K562 (cell line): ENCODE data around the gene SHANK1. TPM values are rescaled to one million over a fixed set of nuclear protein-coding genes. Genes with fewer than 3 reads are reported as not detected.
A peak's percentile ranks its signal among the peaks of the same experiment; 100 is the strongest.

Source experiments
- BMI1 ChIP-seq: fragments of 150-350 bp; IDR thresholded peaks from 2 replicates; pipeline ENCODE4 v1.6.1; 2014; ENCODE audit warnings: low read length
- CHD4 ChIP-seq: fragments of 200-600 bp; sonication (generic); IDR thresholded peaks from 3 replicates; pipeline ENCODE4 v1.6.1; 2012; ENCODE audit warnings: low read depth, mild to moderate bottlenecking, mixed read lengths, low read length, inconsistent platforms; ENCODE audit not compliant: insufficient read depth, insufficient replicate concordance, poor library complexity, severe bottlenecking
- KDM1A ChIP-seq, 2 experiments: fragments of 450-650 bp; IDR thresholded peaks; 2 replicates each; pipeline ENCODE4 v1.6.1; 2016; ENCODE audit warnings: mild to moderate bottlenecking in 2 of 2
- MYBL2 ChIP-seq, 2 experiments: fragments of 450-650 bp in 1 of 2; sonication (generic) in 1 of 2; formaldehyde crosslinking in 1 of 2; IDR thresholded peaks; 2 replicates each; pipeline versions ENCODE4 v1.6.1 to v1.8.1; 2017 to 2022; ENCODE audit warnings: borderline replicate concordance in 1 of 2, inconsistent platforms in 1 of 2, low read depth in 1 of 2, mild to moderate bottlenecking in 1 of 2, missing genetic modification reagents in 1 of 2, moderate library complexity in 1 of 2
- RBM25 ChIP-seq: fragments of 200-400 bp; formaldehyde crosslinking; IDR thresholded peaks from 2 replicates; pipeline ENCODE4 v1.6.1; 2018; ENCODE audit warnings: low read length, low read depth, moderate library complexity; ENCODE audit not compliant: severe bottlenecking
- SAFB2 ChIP-seq: fragments of 200-400 bp; formaldehyde crosslinking; IDR thresholded peaks from 2 replicates; pipeline ENCODE4 v1.6.1; 2018; ENCODE audit warnings: borderline replicate concordance, low read length, low read depth, moderate library complexity; ENCODE audit not compliant: severe bottlenecking
- SMAD1 ChIP-seq: fragments of 150-350 bp; IDR thresholded peaks from 2 replicates; pipeline ENCODE4 v1.6.1; 2014; ENCODE audit warnings: low read length, low read depth; ENCODE audit not compliant: partially characterized antibody
- SMARCE1 ChIP-seq: fragments of 450-650 bp; IDR thresholded peaks from 2 replicates; pipeline ENCODE4 v1.7.1; 2016; ENCODE audit warnings: mild to moderate bottlenecking
- SPI1 ChIP-seq: IDR thresholded peaks from 2 replicates; pipeline ENCODE4 v1.6.1; 2011; ENCODE audit warnings: low read depth, low read length, control low read depth, borderline replicate concordance
- ZBTB7A ChIP-seq: IDR thresholded peaks from 2 replicates; pipeline ENCODE4 v1.6.1; 2011; ENCODE audit warnings: low read depth, mild to moderate bottlenecking, low read length, moderate library complexity, borderline replicate concordance; ENCODE audit not compliant: control insufficient read depth
- ZNF282 ChIP-seq: sonication (generic); formaldehyde crosslinking; IDR thresholded peaks from 2 replicates; pipeline ENCODE4 v1.8.1; 2023; ENCODE audit warnings: missing genetic modification reagents
- ZNF431 ChIP-seq: sonication (generic); formaldehyde crosslinking; IDR thresholded peaks from 2 replicates; pipeline ENCODE4 v1.8.0; 2022; ENCODE audit warnings: mild to moderate bottlenecking, missing genetic modification reagents
- polyA plus RNA-seq, 8 experiments: library from polyadenylated mRNA; depleted of rRNA in 4 of 8; stranded (reverse) in 5 of 8; unstranded in 3 of 8; fragments of >200 nt; fragmentation: Nextera tagmentation in 2 of 8; fragmentation: Illumina TruSeq in 1 of 8; extraction: Ambion mirVana in 2 of 8; extraction: Trizol in 1 of 8; gene quantifications; 2 replicates each; pipeline versions ENCODE4 v1.2.1 to v1.2.3, GENCODE V29; 2011 to 2014; ENCODE audit warnings: inconsistent platforms in 1 of 8, missing spikeins in 1 of 8
- total RNA-seq, 7 experiments: library from RNA; depleted of rRNA in 6 of 7; stranded (reverse); fragments of >200 nt in 6 of 7; fragmentation: Illumina TruSeq in 2 of 7; extraction: Trizol in 2 of 7; gene quantifications; 2 replicates each; pipeline versions ENCODE4 v1.2.1 to v1.2.3, GENCODE V29; 2011 to 2021; ENCODE audit warnings: low replicate concordance in 1 of 7
- TF ChIP-seq, protein P1 (sequence below): sonication (generic); formaldehyde crosslinking; IDR thresholded peaks from 2 replicates; pipeline ENCODE4 v1.8.1; 2022; ENCODE audit warnings: missing genetic modification reagents
- TF ChIP-seq, protein P2 (sequence below): sonication (generic); formaldehyde crosslinking; IDR thresholded peaks from 2 replicates; pipeline ENCODE4 v1.9.0; 2022; ENCODE audit warnings: mild to moderate bottlenecking, missing genetic modification reagents
- TF ChIP-seq, protein P3 (sequence below): fragments of 450-650 bp; IDR thresholded peaks from 2 replicates; pipeline ENCODE4 v1.6.1; 2016; ENCODE audit warnings: low read depth

Gene SHANK1
- total and polyA plus RNA-seq, 9 of the 15 experiments (the other 6 are each of a cell fraction or from before 2014, with no cell fraction given) = 0.33 to 1.3 (median 0.55) TPM; not detected in 2

DNA sequence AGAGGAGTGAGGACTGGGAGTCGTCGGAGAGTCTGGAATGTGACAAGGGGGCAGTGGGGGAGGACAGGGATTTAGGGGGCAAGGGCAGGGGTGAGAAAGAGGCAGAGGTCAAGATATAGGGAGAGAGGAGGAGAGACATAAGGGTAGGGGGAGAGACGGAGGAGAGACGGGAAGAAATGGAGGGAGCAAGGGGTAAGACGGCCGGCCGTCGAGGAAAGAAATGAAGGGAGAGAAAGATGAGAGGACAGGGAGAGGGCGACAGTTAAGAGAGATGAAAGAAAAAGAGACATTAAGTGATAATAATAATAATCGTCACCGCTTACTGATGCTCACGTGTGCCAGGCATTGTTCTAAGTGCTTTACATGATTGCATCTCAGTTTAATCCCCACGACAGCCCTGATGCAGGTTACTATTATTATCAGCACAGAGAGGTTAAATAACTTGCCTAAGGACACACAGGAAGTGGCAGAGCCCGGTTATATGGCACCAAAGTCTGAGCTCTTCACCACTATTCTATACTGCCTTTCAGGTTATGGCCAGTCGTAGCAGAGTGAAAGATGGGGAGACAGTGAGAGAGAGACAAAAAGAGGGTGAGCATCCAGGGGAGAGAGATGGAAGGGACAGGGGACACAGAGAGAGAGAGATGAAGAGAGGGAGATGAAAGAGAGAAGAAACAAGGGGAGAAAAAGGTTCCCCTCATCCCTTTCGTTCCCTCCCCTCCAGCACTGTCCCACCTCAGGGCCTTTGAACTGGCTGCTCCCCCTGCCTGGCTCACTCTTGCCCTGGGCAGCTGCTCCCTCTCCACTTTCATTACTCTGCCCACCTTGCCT lies 56.7 kb downstream of the SHANK1 start (continued):
- no peak for TF ChIP-seq BMI1
- no peak for TF ChIP-seq MYBL2 (IDR thresholded peaks at IDR 0.05; ENCODE audit: low read depth)
- no peak for TF ChIP-seq MYBL2 (CRISPR knock-in tag; IDR thresholded peaks at IDR 0.05; ENCODE audit: borderline replicate concordance)
- TF ChIP-seq, protein P1, sequence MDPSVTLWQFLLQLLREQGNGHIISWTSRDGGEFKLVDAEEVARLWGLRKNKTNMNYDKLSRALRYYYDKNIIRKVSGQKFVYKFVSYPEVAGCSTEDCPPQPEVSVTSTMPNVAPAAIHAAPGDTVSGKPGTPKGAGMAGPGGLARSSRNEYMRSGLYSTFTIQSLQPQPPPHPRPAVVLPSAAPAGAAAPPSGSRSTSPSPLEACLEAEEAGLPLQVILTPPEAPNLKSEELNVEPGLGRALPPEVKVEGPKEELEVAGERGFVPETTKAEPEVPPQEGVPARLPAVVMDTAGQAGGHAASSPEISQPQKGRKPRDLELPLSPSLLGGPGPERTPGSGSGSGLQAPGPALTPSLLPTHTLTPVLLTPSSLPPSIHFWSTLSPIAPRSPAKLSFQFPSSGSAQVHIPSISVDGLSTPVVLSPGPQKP (CRISPR knock-in tag) = no peak
- TF ChIP-seq, protein P2, sequence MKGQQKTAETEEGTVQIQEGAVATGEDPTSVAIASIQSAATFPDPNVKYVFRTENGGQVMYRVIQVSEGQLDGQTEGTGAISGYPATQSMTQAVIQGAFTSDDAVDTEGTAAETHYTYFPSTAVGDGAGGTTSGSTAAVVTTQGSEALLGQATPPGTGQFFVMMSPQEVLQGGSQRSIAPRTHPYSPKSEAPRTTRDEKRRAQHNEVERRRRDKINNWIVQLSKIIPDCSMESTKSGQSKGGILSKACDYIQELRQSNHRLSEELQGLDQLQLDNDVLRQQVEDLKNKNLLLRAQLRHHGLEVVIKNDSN (CRISPR knock-in tag) = no peak
- TF ChIP-seq CHD4 = no peak
- TF ChIP-seq ZNF282 (CRISPR knock-in tag) = no peak
- TF ChIP-seq, protein P3, sequence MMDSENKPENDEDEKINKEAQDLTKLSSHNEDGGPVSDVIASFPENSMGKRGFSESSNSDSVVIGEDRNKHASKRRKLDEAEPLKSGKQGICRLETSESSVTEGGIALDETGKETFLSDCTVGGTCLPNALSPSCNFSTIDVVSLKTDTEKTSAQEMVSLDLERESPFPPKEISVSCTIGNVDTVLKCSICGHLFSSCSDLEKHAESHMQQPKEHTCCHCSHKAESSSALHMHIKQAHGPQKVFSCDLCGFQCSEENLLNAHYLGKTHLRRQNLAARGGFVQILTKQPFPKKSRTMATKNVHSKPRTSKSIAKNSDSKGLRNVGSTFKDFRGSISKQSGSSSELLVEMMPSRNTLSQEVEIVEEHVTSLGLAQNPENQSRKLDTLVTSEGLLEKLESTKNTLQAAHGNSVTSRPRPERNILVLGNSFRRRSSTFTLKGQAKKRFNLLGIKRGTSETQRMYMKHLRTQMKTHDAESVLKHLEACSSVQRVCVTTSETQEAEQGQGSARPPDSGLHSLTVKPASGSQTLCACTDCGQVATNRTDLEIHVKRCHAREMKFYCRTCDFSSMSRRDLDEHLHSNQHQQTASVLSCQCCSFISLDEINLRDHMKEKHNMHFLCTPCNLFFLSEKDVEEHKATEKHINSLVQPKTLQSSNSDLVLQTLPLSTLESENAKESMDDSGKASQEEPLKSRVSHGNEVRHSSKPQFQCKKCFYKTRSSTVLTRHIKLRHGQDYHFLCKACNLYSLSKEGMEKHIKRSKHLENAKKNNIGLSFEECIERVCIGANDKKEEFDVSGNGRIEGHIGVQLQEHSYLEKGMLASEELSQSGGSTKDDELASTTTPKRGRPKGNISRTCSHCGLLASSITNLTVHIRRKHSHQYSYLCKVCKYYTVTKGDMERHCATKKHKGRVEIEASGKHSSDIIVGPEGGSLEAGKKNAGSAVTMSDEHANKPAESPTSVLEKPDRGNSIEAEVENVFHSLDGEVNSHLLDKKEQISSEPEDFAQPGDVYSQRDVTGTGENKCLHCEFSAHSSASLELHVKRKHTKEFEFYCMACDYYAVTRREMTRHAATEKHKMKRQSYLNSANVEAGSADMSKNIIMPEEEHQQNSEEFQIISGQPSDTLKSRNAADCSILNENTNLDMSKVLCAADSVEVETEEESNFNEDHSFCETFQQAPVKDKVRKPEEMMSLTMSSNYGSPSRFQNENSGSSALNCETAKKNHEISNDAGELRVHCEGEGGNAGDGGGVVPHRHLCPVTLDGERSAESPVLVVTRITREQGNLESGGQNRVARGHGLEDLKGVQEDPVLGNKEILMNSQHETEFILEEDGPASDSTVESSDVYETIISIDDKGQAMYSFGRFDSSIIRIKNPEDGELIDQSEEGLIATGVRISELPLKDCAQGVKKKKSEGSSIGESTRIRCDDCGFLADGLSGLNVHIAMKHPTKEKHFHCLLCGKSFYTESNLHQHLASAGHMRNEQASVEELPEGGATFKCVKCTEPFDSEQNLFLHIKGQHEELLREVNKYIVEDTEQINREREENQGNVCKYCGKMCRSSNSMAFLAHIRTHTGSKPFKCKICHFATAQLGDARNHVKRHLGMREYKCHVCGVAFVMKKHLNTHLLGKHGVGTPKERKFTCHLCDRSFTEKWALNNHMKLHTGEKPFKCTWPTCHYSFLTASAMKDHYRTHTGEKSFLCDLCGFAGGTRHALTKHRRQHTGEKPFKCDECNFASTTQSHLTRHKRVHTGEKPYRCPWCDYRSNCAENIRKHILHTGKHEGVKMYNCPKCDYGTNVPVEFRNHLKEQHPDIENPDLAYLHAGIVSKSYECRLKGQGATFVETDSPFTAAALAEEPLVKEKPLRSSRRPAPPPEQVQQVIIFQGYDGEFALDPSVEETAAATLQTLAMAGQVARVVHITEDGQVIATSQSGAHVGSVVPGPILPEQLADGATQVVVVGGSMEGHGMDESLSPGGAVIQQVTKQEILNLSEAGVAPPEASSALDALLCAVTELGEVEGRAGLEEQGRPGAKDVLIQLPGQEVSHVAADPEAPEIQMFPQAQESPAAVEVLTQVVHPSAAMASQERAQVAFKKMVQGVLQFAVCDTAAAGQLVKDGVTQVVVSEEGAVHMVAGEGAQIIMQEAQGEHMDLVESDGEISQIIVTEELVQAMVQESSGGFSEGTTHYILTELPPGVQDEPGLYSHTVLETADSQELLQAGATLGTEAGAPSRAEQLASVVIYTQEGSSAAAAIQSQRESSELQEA = no peak
- TF ChIP-seq SAFB2 = no peak
- TF ChIP-seq SPI1 = no peak
- no peak for TF ChIP-seq ZBTB7A
- no peak for TF ChIP-seq ZNF431 (CRISPR knock-in tag)
- TF ChIP-seq SMAD1 = no peak
- TF ChIP-seq RBM25 = peak; percentile 81
- TF ChIP-seq SMARCE1 = no peak
- TF ChIP-seq KDM1A (IDR thresholded peaks at IDR 0.05) = peak; percentile 59 to 71; a peak in 3 of 4 replicates
